Inflammatory macrophage (primary cell): ENCODE results near the gene PLEKHA5.
A peak's percentile ranks its signal among the peaks of the same experiment; 100 is the strongest.

Experiments used
- DNase-seq, 2 donors: peaks; one replicate each; pipeline ENCODE4 v3.0.0-alpha.2; 2020 to 2022

The PLEKHA5 gene

DNA sequence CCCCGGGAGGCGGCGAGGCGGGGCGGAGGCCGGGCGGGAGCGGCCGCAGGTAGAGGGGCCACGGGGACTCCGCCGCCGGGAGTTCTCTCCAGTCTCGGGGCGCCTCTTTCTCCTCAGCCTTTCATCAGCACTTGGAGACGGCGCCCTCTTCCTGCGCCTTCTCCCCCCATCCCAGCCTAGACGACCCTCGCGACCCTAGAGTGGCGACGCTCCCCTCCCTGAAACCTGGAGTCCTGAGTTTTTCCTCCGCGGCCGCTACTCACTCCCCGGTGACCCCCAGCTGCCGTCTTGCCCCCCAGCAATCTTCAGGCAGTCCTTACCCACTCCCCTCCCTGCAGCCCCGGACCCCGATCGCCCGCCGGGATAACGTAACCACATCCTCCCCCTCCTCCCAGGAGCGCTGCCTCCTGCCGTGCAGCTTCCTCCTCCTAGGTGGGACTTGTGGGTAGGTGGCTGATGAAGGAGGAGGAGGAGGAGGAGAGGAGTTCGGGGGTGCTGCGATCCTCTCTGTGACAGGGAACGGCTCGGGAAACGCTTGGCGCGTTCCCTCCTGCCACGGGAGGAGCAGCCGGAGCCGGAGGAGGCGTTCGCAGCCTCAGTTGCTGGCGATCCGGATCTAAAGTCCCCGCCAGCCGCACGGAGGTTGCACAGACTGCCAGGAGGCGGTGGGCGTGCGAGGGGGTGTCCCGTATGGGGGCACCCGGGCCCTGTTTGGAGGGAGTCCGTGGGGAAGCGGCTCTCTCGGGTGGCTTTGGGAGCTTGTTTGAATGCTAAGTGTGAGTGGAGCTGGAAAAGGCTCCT, 891 bp downstream of the PLEKHA5 start:
- peak in 1 of 2 donors; percentile 7 for DNase-seq

DNA sequence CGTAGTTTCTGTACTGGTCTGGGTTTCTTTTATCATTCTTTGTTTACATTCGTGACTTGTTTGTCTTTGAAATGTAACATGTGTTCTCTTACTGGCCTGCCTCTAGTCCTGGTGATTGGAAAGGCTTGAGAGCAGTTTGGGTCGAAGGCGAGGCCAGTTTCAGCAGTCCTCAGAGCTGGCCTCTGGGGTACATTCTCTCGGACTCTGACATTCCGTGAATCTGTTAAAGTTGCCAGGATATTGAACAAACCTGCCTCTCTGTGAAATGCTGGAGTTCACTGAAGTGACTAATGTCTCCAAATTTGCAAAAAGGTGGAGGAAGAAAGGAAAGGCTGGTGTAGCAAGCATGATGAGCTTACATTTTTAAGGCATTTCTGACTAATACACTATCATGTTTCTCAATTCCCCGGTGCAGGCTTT, 1.5 kb downstream of the PLEKHA5 start:
- no peak for DNase-seq

DNA sequence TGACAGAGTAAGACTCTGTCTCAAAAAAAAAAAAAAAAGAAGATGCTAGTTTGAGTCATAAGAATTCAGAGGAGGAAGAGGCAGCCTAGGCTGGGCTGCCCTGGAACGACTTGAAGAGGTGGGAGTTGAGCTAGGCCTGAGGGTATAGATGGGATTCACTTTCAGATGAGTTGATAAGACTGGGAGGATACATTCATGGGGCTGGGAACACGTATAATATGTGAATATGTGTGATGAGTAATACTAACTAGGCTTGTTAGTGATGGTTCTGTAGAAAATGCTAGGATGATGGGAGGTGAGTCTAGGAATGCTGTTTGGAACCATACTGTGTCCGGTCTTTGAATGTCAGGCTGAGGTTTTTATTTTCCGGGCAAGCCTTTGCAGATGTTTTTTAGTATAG, 9.0 kb downstream of the PLEKHA5 start:
- DNase-seq = no peak

DNA sequence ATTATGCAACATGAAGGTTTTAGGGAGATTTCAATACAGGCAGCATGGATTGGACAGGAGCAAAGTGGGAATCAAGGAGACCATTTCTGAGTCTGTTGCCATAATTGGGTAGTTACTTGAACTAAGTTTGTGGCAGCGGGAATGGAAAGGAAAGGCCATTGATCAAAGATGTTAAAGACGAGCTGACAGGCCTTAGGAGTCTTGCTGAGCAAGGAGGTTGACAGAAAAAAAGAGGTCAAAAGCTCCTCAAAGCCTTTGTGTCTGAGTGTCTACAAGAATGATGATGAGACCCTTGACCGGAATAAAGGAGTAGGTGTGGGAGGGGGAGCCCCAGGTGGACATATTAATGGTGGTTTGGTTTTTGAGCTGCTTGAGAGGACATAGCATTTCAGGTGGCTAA, 9.4 kb downstream of the PLEKHA5 start:
- no peak for DNase-seq

DNA sequence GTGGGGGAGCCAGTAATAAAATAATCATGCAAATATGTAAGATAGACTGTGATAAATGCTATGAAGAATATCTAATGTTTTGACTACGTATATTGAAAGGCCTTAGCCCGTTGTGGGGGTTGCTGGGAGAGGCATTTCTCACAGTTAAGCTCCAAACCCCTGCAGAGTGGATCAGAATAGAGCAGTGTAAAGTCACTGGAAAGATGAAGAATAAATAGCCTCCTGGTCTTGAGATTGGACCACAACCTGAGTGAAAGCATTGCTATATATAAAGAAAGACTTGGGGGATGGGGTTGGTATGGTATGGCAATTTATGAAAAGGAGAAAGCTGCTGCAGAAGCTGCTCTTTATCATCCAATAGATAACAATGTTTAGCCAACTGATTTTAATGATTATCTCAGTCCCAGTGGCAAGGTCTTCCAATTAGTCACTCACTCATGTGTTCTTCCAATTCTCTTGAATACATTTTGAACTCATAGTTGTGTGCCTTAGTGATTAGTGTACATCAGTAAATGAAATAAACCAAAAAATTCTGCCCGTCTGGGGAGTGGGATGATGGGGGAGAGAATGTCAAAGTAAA, 10.2 kb downstream of the PLEKHA5 start:
- no peak for DNase-seq

DNA sequence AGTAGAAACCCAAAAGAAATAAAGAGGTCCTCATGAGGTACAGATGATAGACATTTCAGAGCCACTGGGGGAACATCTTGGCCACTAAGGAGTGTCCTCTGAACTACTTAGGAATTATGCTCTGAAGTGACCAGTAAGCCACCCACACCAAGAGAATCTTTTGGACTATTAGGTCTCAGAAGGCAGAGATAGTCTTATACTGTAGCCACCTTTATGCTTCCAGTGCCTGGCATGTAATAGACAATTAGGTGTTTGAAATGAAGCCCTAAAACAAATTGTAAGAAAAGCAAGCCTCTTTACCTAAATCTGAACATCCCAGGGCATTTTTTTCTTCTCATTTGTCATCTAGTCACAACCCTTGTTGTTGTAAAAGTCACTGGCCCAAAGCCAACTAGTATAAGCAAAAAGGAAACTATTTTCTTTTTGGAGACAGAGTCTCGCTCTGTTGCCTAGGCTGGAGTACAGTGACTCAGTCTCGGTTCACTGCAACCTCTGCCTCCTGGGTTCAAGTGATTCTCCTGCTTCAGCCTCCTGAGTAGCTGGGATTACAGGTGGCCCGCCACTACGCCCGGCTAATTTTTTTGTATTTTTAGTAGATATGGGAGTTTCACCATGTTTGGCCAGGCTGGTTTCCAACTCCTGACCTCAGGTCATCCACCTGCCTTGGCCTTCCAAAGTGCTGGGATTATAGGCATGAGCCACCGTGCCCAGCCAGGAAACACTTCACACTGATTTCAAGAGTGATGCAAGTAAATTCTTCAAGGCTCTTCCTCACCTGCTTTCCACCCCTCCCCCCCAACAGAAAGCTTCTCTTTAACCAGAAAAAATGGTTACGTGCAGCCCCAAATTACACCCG, 11.1 kb downstream of the PLEKHA5 start:
- no peak for DNase-seq

DNA sequence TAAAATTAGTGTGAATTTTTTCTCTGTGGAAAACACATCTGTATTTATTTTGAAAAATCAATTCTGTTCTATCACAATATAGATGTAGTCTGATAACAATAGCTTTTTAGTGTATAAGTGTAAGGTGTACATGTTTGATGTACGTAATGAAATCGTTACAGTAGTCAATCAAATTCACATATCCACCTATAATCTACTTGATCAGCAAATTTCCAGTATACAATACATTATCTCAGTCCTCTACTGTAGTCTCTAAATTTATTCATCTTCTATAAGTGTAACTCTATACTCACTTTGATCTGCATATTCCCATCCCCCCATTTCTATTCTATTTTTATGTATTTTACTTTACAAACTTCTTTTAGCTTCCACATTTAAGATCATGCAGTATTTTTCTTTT, 13.0 kb downstream of the PLEKHA5 start:
- DNase-seq = no peak

DNA sequence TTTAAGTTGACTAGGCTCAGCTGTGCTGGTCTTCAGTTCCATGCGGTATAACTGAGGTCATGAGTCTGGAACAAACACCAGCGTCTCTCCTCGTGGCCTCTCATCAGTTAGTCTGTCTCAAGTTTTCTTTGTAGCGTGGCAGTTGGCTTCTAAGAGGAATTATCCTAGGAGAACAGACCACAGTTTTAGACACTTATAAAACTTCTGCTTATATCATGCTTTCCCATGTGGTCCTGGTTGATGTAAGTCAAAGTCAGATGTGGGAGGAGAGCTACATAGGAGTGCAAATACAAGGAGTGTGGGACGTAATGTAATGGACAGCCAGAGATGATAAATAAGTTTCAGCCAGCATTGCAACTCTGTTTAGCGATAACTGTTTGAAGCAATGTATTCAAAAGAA, 14.8 kb downstream of the PLEKHA5 start:
- DNase-seq = no peak

DNA sequence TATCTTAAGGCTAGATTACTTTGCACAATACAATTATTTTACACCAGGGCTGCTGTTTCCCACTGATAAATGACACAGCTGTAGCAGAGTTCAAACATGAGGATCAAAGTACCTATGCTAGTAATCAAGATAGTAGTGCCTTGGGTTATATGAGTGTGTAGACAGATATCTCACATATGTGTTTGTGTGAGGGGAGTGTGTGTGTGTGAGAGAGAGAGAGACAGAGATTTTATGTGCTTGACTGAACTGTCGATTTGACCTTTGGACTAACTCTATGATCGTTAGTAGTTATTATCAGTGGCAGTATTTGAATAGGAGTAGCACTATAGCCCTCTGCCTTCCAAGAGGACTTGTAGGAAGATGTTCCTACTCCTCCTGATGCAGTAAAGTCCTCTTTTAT, 15.5 kb downstream of the PLEKHA5 start:
- no peak for DNase-seq

DNA sequence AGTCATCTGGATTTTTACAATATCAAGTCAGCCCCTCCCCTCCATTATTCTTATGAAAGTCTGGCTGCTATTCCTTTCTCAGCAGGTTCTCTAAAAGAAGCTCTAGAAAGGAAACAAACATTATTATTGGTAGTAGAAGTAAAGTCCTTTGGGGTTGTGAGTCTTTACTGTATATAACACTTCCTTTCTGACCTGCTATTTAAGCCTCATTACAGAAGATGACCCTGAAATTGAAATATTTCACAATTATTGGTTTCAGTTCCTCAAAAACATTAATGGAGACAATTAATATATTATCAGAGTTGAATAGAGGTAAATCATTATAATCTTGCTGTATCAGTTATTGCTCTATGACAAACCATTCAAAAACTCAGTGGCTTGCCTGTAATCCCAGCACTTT, 19.3 kb downstream of the PLEKHA5 start:
- peak; percentile 1 to 79 for DNase-seq

DNA sequence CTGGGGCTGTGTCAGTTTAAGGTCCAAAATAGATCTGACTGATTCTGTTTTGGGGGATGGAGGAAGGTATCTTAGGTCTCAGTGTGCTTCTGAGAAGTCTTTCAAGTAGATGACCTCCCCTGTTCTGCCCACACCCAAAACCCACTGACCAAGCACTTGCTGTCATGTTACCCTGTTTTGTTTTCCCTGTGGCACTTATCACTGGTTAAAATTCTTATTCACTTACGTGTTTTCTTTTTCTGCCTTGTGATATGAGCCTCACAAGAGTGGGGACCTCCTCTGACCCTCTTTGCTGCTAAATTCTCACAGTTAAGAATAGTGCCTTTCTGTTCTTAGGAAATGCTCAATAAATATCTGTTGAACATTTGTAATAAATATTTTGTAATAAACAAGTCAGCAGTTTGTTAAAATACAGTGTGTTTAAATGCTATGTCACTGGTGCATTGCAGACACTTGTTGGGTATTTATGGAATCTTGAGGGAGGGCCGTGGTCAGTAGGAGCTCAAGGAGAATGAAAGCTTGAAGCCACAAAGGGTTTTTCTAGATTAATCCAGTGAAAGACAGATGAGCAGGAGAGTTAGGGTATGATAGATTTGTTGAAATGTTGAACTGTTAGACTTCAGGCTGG, 20.9 kb downstream of the PLEKHA5 start:
- no peak for DNase-seq

DNA sequence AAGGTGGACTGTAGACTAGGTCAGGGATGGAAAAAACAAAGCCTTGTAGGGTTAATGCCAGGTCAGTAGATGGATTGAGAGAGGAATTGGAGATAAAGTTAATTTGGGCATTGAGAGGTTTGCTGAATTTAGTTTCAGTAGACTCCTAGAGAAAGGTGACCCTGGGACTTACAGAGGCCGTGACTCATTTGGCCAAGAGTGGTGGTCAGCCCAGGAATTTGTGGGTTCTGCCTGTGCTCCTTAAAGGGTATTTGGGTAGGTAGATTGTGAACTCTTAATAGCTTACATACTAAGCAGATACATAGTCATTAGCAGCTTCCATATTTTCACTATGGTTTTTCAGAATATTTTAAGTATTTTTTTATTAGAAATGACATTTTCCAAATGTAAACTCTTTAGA, 21.8 kb downstream of the PLEKHA5 start:
- DNase-seq = no peak

DNA sequence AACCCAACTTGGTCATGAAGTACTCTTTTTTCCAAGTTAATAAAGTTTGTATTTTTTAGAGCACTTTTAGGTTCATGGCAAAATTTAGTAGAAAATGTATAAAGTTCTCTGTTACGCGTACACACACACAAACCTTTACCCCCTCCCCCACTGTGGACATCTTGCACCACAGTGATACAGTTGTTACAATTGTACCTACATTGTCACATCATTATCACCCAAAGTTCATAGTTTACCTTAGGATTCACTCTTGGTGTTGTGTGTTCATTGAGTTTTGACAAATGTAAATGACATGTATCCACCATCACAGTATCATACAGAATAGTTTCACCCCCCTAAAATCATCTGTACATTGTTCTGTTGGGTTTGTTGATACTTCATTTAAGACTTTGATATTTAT, 23.9 kb downstream of the PLEKHA5 start:
- no peak for DNase-seq

DNA sequence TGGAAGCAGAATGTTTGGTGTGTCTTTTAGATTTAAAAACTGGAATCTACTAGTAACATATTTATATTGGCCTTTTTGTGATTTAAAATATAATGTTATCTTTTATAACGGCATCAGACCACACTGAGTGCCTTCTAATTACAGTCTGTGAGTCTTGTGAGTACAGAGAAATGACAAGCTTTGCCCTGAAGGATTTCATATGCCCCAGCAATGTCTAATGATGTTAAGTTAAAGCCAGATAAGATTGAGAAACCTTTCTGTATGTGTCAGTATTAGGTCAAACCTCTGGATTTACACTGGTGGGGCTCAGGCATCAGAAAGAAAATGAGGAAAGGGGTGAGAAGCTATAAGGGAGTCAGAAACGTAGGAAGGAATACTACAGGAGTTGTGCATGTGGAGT, 25.2 kb downstream of the PLEKHA5 start:
- DNase-seq = no peak

DNA sequence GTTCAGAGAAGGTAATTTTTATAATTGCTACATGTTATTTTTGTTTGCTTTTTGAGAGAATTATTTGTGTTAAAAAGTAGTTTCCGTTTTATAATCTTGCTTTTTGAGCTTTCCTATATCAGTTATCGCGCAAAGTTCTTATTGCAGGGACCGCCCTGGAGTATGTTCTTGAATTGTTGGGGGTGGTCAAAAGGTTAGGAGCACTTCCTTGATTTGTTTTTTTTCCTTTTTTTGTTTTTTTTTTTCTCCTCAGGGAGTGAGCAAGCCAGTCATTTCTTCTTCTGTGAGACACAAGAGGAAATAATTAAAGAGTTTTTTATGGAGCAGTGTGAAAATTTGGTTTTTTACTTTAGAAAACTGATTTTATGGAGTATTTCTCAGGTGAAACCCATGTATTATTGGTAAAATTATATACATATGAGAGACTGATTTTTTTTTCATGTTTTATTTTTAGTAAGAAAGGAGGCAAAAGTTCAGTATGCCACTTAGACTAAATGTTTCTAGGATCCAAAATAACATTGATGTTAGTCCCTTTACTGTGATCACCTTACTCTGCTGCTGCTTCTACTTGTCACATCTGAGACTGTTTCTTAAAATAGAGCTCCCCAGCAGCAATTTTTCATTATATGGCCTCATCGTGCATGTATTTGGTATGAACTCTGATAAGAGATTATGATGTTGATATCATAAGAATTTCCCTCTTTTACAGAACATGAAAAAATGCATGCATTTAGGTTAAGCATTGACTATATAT, 26.6 kb downstream of the PLEKHA5 start:
- DNase-seq = no peak

DNA sequence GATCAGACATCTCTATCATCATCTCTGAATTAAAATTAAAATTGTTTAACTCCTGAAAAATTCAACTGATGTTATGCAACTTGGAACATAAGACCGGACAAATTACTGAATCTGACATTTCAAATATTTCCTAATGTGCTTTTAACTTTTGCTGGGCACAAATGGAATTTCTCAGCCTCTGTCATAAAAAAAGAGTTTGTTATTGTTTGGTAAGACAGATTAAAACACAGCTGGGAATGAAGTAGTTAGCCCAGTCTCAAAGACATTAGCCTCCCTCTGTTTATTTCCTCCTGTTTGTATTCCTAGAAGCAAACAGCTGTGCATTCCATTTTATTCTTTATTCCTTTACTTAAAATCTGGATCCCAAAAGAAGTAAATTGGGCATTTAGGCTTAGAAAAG, 29.4 kb downstream of the PLEKHA5 start:
- no peak for DNase-seq

DNA sequence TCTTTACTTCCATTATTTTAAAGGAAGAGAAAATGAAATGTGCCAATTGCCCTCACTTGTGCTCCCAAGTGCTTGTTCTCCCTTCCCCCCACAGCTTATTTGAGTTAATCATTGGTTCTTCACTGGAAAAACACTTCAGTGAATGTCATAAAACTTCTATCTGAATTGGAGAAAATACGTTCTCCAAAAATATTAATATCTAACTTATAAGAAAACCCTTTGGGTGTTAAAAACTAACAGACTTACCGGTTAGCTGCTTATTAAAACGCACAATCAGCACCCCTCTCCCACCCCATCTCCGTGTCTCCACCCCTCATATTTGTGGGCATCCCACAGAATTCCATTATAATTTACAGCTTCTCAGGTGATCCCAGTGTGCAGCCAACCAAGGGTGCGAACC, 31.7 kb downstream of the PLEKHA5 start:
- no peak for DNase-seq

DNA sequence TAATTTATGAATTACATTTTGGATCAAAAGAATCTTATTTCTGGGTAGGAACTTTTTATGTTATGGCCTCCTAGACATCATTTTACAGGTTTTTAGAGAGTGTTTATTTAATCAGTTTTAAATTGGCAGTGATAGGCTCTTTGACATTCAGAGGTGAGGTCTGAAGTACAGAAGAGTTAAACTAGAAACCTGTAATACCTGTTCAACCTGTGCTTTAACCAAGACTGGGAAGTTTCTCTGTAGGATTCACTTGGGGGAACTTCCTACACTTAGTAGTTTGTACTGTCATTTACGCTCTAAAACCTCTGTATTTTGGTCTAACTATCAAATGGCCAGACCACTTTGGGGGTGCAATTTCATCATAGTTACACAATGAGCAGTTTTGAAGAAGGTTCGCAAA, 35.9 kb downstream of the PLEKHA5 start:
- DNase-seq = no peak

DNA sequence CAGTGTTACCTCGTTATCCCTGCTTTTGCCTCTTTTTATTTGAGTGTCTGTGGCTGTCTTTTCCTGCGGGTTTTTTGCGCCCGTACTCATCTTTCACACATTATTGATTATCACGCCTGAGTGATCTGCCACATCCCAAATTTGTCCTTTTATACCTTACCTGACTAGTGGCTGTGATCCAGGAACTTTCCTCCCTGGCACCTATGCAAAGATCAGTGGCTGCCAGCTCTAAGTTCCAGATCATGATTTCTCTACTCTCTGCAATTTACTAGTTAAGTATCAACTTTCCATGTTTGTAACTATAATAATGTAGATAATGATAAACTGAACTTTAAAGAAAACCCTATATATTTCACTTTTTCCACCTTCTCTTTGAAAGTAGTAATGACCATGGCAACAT, 36.9 kb downstream of the PLEKHA5 start:
- DNase-seq = no peak

DNA sequence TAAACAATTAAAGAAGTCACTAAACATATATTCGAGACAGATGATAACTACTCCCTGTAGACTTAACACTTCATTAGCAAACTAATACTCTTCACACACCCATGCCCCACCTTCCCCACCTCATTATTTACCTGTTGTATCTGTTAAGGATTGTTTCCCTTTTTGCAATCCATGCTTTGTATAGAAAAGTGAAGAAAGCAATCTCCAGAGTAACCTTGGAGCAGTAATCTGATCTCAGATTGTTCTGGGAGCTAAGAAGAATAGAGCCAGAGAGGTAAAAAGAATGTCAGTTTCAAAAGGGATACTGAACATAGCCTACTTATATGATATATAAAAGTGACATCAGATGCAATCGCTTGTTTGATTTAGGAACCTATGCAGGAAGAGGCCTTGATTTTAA, 37.4 kb downstream of the PLEKHA5 start:
- DNase-seq = no peak

DNA sequence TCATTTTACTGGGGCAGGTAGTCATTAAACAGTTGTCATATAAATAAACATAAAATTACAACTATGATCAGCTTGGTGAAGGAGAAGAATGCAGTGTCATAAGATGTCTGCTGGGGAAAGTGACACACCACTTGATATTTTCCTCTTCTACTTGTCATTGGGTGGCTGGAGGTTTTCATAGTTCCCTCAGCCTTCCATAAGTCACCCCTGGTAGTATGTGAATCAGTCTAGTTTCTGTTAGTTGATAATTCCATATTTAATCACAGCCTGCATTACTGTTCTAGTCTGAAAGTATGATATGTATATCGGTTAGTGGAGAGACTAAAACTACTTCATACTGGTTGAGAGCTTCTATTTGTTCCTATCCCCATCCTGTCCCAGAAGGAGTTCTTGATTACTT, 38.2 kb downstream of the PLEKHA5 start:
- no peak for DNase-seq

DNA sequence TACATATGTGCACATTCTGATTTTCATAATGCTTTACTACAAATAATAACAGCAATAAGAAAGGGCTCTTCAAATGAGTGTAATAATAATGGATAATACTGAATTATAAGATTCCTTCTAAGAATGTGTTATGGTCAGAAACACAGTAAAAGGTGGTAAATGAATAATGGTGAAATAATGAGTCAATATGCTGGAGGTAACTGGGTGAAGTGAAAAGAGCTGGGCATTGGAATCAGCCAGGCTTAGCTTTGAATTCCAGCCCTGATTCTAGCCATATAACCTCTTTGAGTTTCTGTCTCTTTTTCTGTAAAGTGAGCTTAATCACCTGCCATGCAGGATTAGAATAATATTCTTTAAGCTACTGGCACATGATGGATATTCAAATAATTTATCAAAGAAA, 39.1 kb downstream of the PLEKHA5 start:
- no peak for DNase-seq

DNA sequence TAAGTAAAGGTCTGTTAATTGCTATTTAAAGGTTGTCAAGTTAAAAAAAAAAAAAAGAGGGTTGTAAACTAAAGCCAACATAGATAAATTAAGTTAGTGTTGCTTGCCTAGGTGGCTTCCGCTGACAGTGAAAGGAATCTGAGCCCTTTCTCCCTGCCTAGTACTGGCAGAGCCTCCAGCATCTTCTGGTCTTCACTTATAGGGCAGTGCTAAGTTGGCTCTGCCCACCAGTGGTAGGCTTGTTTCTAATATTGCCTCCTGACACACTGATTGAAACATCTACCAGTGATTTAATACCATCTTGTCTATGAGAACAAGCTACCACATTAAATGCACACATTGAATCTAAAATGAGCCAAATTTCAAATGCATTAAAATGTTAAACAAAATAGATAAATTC, 39.7 kb downstream of the PLEKHA5 start:
- DNase-seq = no peak
